ENCODE measurements around the gene SKP2.
A peak's percentile ranks its signal among the peaks of the same experiment; 100 is the strongest.

SKP2 gene

GRCh38 chr5:36217988-36218387 is 66.1 kb downstream of the SKP2 start:
- Mint-ChIP-seq H3K4me1 (no peaks in the 10 kb centered on the region), H3K36me3 (ENCODE audit: low read depth) (peaks cover 34% of the 10 kb centered on the region), H3K9me3 (no peaks in the 10 kb centered on the region), H3K4me3 (no peak overlapping the region), H3K27me3 (ENCODE audit: low read depth, poor library complexity) (no peaks in the 10 kb centered on the region), H3K27ac (no peak overlapping the region)
- DNase-seq = no peak
- TF ChIP-seq, protein P1, sequence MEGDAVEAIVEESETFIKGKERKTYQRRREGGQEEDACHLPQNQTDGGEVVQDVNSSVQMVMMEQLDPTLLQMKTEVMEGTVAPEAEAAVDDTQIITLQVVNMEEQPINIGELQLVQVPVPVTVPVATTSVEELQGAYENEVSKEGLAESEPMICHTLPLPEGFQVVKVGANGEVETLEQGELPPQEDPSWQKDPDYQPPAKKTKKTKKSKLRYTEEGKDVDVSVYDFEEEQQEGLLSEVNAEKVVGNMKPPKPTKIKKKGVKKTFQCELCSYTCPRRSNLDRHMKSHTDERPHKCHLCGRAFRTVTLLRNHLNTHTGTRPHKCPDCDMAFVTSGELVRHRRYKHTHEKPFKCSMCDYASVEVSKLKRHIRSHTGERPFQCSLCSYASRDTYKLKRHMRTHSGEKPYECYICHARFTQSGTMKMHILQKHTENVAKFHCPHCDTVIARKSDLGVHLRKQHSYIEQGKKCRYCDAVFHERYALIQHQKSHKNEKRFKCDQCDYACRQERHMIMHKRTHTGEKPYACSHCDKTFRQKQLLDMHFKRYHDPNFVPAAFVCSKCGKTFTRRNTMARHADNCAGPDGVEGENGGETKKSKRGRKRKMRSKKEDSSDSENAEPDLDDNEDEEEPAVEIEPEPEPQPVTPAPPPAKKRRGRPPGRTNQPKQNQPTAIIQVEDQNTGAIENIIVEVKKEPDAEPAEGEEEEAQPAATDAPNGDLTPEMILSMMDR (IDR thresholded peaks at IDR 0.05) = no peak

- H3K36me3 Mint-ChIP-seq (ENCODE audit: low read depth) = peaks cover 26% of the 10 kb centered on the region
- no peaks in the 10 kb centered on the region for H3K4me1 Mint-ChIP-seq
- no peak overlapping the region for H3K27ac Mint-ChIP-seq
- H3K9me3 Mint-ChIP-seq = no peaks in the 10 kb centered on the region
- no peak for DNase-seq
- no peak overlapping the region for H3K4me3 Mint-ChIP-seq
- H3K27me3 Mint-ChIP-seq (ENCODE audit: low read depth, poor library complexity) = no peaks in the 10 kb centered on the region
- TF ChIP-seq, protein P1 (IDR thresholded peaks at IDR 0.05) = no peak
These were observed 70.7 kb downstream of the SKP2 start for GRCh38 chr5:36222620-36223019.

DNA sequence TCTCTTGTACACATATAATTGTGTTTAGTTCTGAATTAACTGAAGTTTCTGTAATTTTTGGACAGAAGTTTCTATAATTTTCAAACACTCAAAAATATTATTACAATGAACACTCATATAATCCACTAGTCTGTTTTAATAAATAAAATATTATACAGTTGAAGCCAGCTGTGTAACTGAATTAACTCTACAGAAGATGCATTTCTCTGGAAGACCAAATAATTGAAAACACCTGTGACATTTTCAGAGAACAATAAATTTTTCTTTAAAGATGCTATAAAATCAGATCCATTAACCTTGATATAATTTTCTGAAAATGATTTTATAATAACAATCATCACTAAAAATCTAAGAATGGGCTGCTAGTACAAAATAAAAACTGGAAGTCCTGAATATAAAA is 75.1 kb downstream of the SKP2 start:
- no peak overlapping the region for H3K4me3 Mint-ChIP-seq
- H3K27ac Mint-ChIP-seq = no peak overlapping the region
- no peak for DNase-seq
- TF ChIP-seq, protein P1 (IDR thresholded peaks at IDR 0.05) = no peak
- H3K4me1 Mint-ChIP-seq = no peaks in the 10 kb centered on the region
- H3K9me3 Mint-ChIP-seq = no peaks in the 10 kb centered on the region
- no peaks in the 10 kb centered on the region for H3K27me3 Mint-ChIP-seq (ENCODE audit: low read depth, poor library complexity)
- H3K36me3 Mint-ChIP-seq (ENCODE audit: low read depth) = peaks cover 15% of the 10 kb centered on the region

GRCh38 chr5:36228505-36228904 is 76.6 kb downstream of the SKP2 start:
- DNase-seq = no peak
- TF ChIP-seq, protein P1 (IDR thresholded peaks at IDR 0.05) = no peak
- Mint-ChIP-seq H3K27ac (no peak overlapping the region), H3K9me3 (no peaks in the 10 kb centered on the region), H3K4me1 (no peaks in the 10 kb centered on the region), H3K4me3 (no peak overlapping the region), H3K36me3 (ENCODE audit: low read depth) (peaks cover 15% of the 10 kb centered on the region), H3K27me3 (ENCODE audit: low read depth, poor library complexity) (no peaks in the 10 kb centered on the region)

- H3K27ac Mint-ChIP-seq = peak overlapping the region; percentile 60
- no peak for DNase-seq
- no peaks in the 10 kb centered on the region for H3K4me1 Mint-ChIP-seq
- H3K9me3 Mint-ChIP-seq = no peaks in the 10 kb centered on the region
- H3K4me3 Mint-ChIP-seq = no peak overlapping the region
- H3K27me3 Mint-ChIP-seq (ENCODE audit: low read depth, poor library complexity) = no peaks in the 10 kb centered on the region
- TF ChIP-seq, protein P1 (IDR thresholded peaks at IDR 0.05) = no peak
- peaks cover 15% of the 10 kb centered on the region for H3K36me3 Mint-ChIP-seq (ENCODE audit: low read depth)
These were observed 78.4 kb downstream of the SKP2 start for GRCh38 chr5:36230151-36230790.

DNA sequence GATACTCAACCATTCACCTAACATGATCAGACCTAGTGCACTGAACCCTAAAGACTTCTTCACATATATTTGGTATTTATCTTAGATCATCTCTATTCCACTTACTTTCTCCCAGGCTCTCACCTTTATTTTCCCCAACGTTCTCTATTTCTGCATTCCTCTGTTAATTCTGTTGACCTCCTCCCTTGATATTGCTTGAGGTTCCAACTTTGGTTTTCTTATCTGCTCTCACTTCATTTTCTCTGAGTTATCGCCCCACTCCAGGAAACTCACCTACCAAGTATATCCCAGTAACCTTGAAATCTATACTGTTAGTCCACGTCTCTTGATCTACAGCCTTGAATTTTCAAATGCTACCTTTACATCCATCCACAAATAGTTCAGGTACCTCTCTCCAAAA is 80.6 kb downstream of the SKP2 start:
- Mint-ChIP-seq H3K27ac (no peak overlapping the region), H3K9me3 (no peaks in the 10 kb centered on the region), H3K4me3 (no peak overlapping the region)

More for the DNA sequence above, 80.6 kb downstream of the SKP2 start:
- H3K27me3 Mint-ChIP-seq (ENCODE audit: low read depth, poor library complexity) = no peaks in the 10 kb centered on the region
- no peak for DNase-seq
- TF ChIP-seq, protein P1 (IDR thresholded peaks at IDR 0.05) = no peak
- no peaks in the 10 kb centered on the region for H3K4me1 Mint-ChIP-seq
- peaks cover 14% of the 10 kb centered on the region for H3K36me3 Mint-ChIP-seq (ENCODE audit: low read depth)
